GF-D8 (cell line): ENCODE results near the gene DNPH1.

Experiments
- DNase-seq: peaks from one replicate; lab custom pipeline; 2025; lab: John Stamatoyannopoulos, UW

The DNPH1 gene

GRCh38 chr6:43181621-43181941 lies 47.7 kb downstream of the DNPH1 start:
- no peak for DNase-seq

- DNase-seq: no peak
These were observed 48.3 kb downstream of the DNPH1 start for GRCh38 chr6:43180985-43181384.

- no peak for DNase-seq
These were observed 49.2 kb downstream of the DNPH1 start for GRCh38 chr6:43180058-43180457.

GRCh38 chr6:43178951-43179830 lies 50.1 kb downstream of the DNPH1 start:
- DNase-seq: no peak

GRCh38 chr6:43178150-43178549 lies 51.1 kb downstream of the DNPH1 start:
- DNase-seq: no peak

- no peak for DNase-seq
These were observed 52.9 kb downstream of the DNPH1 start for GRCh38 chr6:43176423-43176786.

- no peak for DNase-seq
These were observed 53.4 kb downstream of the DNPH1 start for GRCh38 chr6:43175676-43176422.
